A673 (cell line): ENCODE data around the gene GBX2. TPM values are rescaled to one million over a fixed set of nuclear protein-coding genes. Genes with fewer than 3 reads are reported as not detected.
A peak's percentile ranks its signal among the peaks of the same experiment; 100 is the strongest.

Experiments used
- BruUV-seq: library from RNA; stranded (reverse); fragments of 400-500 nt; replicated peaks from 2 replicates; lab custom pipeline; 2021; lab: Mats Ljungman, UMichigan
- CTCF ChIA-PET: fragments of 300-600 bp; sonication (Branson Sonifier 250); formaldehyde crosslinking; loops from one replicate; lab custom pipeline; 2022; ENCODE audit warnings: antibody characterized with exemption; lab: Charles Lee
- POLR2A ChIA-PET: fragments of 300-600 bp; sonication (Branson Sonifier 250); formaldehyde crosslinking; loops from one replicate; lab custom pipeline; 2022; ENCODE audit warnings: antibody characterized with exemption; ENCODE audit not compliant: low non-redundant PET; lab: Charles Lee
- DNase-seq: peaks from one replicate; pipeline ENCODE4 v3.0.0-alpha.2; 2015; ENCODE audit warnings: low spot score
- H3K27ac ChIP-seq: fragments of 200-600 bp; sonication (generic); 2 replicates; pipeline ENCODE4 v1.5.1; 2016; ENCODE audit warnings: mixed run types, low read depth, mild to moderate bottlenecking, mixed read lengths, antibody characterized with exemption, low read length; ENCODE audit not compliant: poor library complexity, severe bottlenecking
- H3K27me3 ChIP-seq: fragments of 200-600 bp; sonication (generic); replicated peaks from 2 replicates; pipeline ENCODE4 v1.6.1; 2017; ENCODE audit warnings: mixed run types, low read depth, mild to moderate bottlenecking, mixed read lengths, antibody characterized with exemption, low read length; ENCODE audit not compliant: insufficient read depth, poor library complexity
- H3K36me3 ChIP-seq: fragments of 200-600 bp; sonication (generic); 2 replicates; pipeline ENCODE4 v1.6.1; 2016; ENCODE audit warnings: mixed run types, mild to moderate bottlenecking, mixed read lengths, antibody characterized with exemption, low read length; ENCODE audit not compliant: insufficient read depth, poor library complexity, severe bottlenecking
- H3K4me1 ChIP-seq: fragments of 200-600 bp; sonication (generic); 2 replicates; pipeline ENCODE4 v1.6.1; 2017; ENCODE audit warnings: mixed run types, mild to moderate bottlenecking, mixed read lengths, antibody characterized with exemption, low read length; ENCODE audit not compliant: insufficient read depth, poor library complexity, severe bottlenecking
- H3K4me3 ChIP-seq: fragments of 200-600 bp; sonication (generic); 2 replicates; pipeline ENCODE4 v1.5.1; 2016; ENCODE audit warnings: low read depth, mixed run types, mild to moderate bottlenecking, mixed read lengths, low read length; ENCODE audit not compliant: poor library complexity, severe bottlenecking
- H3K9me3 ChIP-seq: fragments of 200-600 bp; sonication (generic); 2 replicates; pipeline ENCODE4 v1.6.1; 2016; ENCODE audit warnings: mixed run types, low read depth, mild to moderate bottlenecking, mixed read lengths, antibody characterized with exemption, low read length; ENCODE audit not compliant: poor library complexity, severe bottlenecking
- EZH2 ChIP-seq: fragments of 200-600 bp; sonication (generic); IDR thresholded peaks from 2 replicates; pipeline ENCODE4 v1.6.1; 2017; ENCODE audit warnings: borderline replicate concordance, low read depth, mild to moderate bottlenecking, mixed read lengths, antibody characterized with exemption, low read length; ENCODE audit not compliant: poor library complexity, severe bottlenecking
- intact Hi-C: fragments of 100-400 bp; cut with micrococcal nuclease; formaldehyde crosslinking; loops from one replicate; pipeline ENCODE4 v1.10.0; 2022; ENCODE audit not compliant: unreplicated experiment
- total RNA-seq: library from RNA; stranded (reverse); gene quantifications from 2 replicates; pipeline ENCODE4 v1.2.3, GENCODE V29; 2021
- TF ChIP-seq, protein P1 (sequence below): fragments of 300-800, 200-600 bp; sonication (generic); conservative IDR thresholded peaks from 2 replicates; pipeline ENCODE4 v1.5.1; 2017; ENCODE audit warnings: low read depth, mild to moderate bottlenecking, antibody characterized with exemption, low read length, moderate library complexity, mixed read lengths

GBX2 gene
- total RNA-seq, 1 experiment from 2014 or later = not detected

DNA sequence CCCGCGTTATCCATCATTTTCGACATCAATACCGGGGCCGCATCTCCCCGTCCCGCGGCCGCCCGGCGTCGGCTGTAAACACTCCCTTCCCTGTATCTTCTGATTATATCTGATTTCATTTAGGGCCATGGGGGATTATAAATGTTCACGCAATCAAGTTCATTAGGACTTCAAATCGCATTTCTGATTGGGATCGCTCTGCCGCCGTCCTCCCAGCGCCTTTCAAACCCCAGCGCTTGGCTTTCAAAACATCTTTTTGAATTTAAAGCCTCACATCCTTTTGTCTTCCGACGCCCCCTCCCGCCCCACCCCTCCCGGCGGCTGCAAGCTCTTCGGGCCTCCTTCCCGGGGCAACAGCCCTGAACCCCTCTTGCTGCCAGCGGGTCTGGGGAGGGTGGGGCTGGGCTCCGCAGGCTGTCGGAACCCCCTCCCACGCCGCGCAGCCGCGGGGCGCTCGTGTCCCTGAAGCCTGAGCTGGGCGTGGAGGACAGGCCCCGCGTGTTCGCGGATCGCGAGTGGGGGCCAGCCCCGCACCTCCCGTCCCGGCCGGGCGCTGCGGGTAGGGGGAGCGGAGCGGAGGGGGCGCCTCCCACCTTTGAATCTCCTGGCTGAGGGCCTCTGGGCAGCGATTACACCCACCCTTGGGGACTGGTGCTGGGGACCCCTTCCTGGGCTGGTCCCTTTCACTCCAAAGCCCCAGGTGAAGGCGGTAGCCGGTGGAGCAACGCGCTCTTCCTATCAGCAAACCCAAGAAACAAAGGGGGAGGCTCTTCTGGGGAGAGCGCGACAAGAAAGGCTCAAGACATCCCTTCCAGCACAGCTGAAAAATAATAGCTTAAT is 11.3 kb upstream of the GBX2 start:
- no peaks in the 10 kb centered on the region for H3K9me3 ChIP-seq
- no TSS peak for BruUV-seq
- H3K36me3 ChIP-seq = no peaks in the 10 kb centered on the region
- peaks cover 53% of the 10 kb centered on the region for H3K27me3 ChIP-seq
- intact Hi-C loops = loop anchor here (5.0 to 10.0 kb wide), 4 partner anchors 92 to 885 kb away; no protein-coding TSS in a partner anchor
- TF ChIP-seq, protein P1, sequence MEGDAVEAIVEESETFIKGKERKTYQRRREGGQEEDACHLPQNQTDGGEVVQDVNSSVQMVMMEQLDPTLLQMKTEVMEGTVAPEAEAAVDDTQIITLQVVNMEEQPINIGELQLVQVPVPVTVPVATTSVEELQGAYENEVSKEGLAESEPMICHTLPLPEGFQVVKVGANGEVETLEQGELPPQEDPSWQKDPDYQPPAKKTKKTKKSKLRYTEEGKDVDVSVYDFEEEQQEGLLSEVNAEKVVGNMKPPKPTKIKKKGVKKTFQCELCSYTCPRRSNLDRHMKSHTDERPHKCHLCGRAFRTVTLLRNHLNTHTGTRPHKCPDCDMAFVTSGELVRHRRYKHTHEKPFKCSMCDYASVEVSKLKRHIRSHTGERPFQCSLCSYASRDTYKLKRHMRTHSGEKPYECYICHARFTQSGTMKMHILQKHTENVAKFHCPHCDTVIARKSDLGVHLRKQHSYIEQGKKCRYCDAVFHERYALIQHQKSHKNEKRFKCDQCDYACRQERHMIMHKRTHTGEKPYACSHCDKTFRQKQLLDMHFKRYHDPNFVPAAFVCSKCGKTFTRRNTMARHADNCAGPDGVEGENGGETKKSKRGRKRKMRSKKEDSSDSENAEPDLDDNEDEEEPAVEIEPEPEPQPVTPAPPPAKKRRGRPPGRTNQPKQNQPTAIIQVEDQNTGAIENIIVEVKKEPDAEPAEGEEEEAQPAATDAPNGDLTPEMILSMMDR = no peak
- peak; percentile 37 for TF ChIP-seq EZH2
- ChIA-PET POLR2A (no interaction called here), CTCF (interaction anchor here (0.6 to 1.4 kb wide), 3 partner anchors 312 to 433 kb away, joined by 3 to 6 read pairs (median 5); no protein-coding TSS in a partner anchor)
- H3K27ac ChIP-seq = no peak overlapping the region
- H3K4me3 ChIP-seq = peak overlapping the region; percentile 39
- peaks cover 24% of the 10 kb centered on the region for H3K4me1 ChIP-seq
- DNase-seq = peak; percentile 56

DNA sequence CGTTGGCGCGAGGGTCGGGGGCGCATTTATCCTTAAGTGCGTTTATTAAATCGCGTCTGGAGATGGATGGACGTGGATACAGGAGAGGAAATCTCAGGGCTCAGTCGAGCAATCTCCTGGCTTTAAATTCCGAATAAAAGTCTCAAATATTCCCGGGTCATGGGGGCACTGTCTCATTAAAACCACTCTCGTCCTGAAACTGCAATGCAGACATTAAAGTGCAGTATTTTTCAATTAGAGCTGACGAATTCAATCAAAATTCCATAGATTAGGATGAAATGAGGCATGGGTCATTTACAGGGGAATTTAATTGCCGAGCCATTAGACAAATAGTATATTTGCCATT is 10.7 kb upstream of the GBX2 start:
- no peaks in the 10 kb centered on the region for H3K36me3 ChIP-seq
- H3K27ac ChIP-seq = no peak overlapping the region
- no peak for DNase-seq
- H3K4me1 ChIP-seq = peaks cover 24% of the 10 kb centered on the region
- no peaks in the 10 kb centered on the region for H3K9me3 ChIP-seq
- CTCF ChIA-PET = interaction anchor here (0.6 to 2.0 kb wide), 7 partner anchors 88 to 1334 kb away, joined by 3 to 30 read pairs (median 5); no protein-coding TSS in a partner anchor
- POLR2A ChIA-PET = no interaction called here
- peak overlapping the region; percentile 39 for H3K4me3 ChIP-seq
- intact Hi-C loops = loop anchor here (1.0 to 5.0 kb wide), 4 partner anchors 92 to 400 kb away; no protein-coding TSS in a partner anchor
- H3K27me3 ChIP-seq = peaks cover 56% of the 10 kb centered on the region
- no TSS peak for BruUV-seq
- TF ChIP-seq, protein P1 = no peak
- peak; percentile 30 for TF ChIP-seq EZH2

DNA sequence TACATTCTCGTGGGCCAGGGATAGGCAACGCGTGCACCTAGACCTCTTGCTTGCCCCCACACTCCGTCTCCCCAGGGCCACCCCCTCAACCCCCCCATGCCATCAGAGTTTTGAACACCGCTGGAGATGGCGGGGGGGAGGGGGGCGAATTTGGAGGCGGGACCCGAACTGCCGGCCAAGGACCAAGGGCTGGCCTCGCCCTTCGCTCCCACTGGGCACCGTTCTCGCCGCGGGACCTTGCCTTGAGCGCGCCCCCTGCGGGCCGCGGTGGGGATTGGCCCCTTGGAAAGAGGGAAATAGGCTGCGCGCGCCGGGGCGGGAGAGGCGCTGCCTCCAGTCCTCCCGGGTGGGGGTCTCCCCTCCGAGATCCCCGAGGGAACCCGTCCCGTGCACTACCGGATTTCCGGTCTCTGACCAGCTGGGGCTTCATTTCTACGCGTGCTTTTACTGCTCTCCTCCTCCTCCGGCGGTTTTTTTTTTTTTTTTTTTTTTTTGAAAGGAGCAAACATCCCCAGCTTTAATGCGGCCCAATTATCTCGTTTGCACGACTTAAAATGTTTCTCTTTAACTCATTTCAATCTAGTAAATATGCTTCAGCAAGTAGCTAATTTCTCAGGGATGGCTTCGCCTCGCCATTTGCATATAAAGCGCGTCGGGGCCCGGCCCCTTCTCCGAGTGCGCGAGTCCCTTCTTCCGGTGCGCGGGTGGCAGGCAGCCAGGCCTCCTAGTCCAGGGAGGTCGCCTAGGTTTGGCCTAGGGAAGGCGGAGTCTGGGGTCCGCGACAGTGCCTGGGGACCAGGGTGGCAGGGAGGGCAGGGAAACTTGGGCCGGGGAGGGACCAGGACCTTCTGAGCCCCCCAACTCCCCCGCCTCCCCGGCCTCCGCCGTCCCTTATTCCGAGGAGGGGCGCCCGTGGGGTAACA is 10.0 kb upstream of the GBX2 start:
- no peak overlapping the region for H3K27ac ChIP-seq
- intact Hi-C loops = loop anchor here (1.0 to 5.0 kb wide), 4 partner anchors 91 to 399 kb away; no protein-coding TSS in a partner anchor
- CTCF ChIA-PET = interaction anchor here (0.6 to 2.0 kb wide), 13 partner anchors 9 to 1543 kb away, joined by 3 to 30 read pairs (median 4); partner anchors contain the start of gene GBX2

More for the DNA sequence above, 10.0 kb upstream of the GBX2 start:
- TF ChIP-seq EZH2 = no peak
- TF ChIP-seq, protein P1 = peak; percentile 85
- BruUV-seq = no TSS peak
- POLR2A ChIA-PET = no interaction called here
- peaks cover 24% of the 10 kb centered on the region for H3K4me1 ChIP-seq
- H3K27me3 ChIP-seq = peaks cover 56% of the 10 kb centered on the region
- H3K9me3 ChIP-seq = no peaks in the 10 kb centered on the region
- DNase-seq = peak; percentile 87
- H3K4me3 ChIP-seq = peak overlapping the region; percentile 39
- H3K36me3 ChIP-seq = no peaks in the 10 kb centered on the region
